Uterus (tissue), 2 donors: ENCODE data around the gene NOVA2.

Source experiments
- CTCF ChIP-seq, 4 experiments: fragments of 200-600 bp in 2 of 4; fragments of 450-650 bp in 2 of 4; sonication (generic) in 2 of 4; IDR thresholded peaks; one replicate each; pipeline ENCODE4 v1.5.1; 2016 to 2019; ENCODE audit warnings: antibody characterized with exemption in 4 of 4, mild to moderate bottlenecking in 2 of 4, moderate library complexity in 1 of 4
- POLR2A ChIP-seq, 2 donors: fragments of 450-650 bp; IDR thresholded peaks; one replicate each; pipeline ENCODE4 v1.6.1; 2016; ENCODE audit warnings: antibody characterized with exemption in 2 of 2, mild to moderate bottlenecking in 1 of 2, moderate library complexity in 1 of 2

GRCh38 chr19:46020819-46021125 lies 47.1 kb upstream of the NOVA2 start:
- no peak for TF ChIP-seq CTCF (IDR thresholded peaks at IDR 0.05)
- TF ChIP-seq POLR2A (IDR thresholded peaks at IDR 0.05) = no peak
